GM23338 (cell line): ENCODE results near the gene HCN2.

Experiments used
- EZH2 ChIP-seq: fragments of 200-600 bp; sonication (generic); IDR thresholded peaks from one replicate; pipeline ENCODE4 v1.8.0; 2017; ENCODE audit warnings: antibody characterized with exemption, mild to moderate bottlenecking, low read depth; ENCODE audit not compliant: unreplicated experiment
- JUNB ChIP-seq: IDR thresholded peaks from one replicate; pipeline ENCODE4 v1.6.1; 2016; ENCODE audit warnings: antibody characterized with exemption; ENCODE audit not compliant: unreplicated experiment
- ZNF331 ChIP-seq: fragments of 250-450 bp; sonication (Bioruptor Pico); IDR thresholded peaks from 2 replicates; pipeline ENCODE4 v1.5.0; 2020; ENCODE audit warnings: low read depth, mild to moderate bottlenecking, moderate library complexity
- TF ChIP-seq, protein P1 (sequence below), 2 experiments: fragments of 200-600 bp in 1 of 2; sonication (generic) in 1 of 2; conservative IDR thresholded peaks; 2 replicates each; pipeline versions ENCODE4 v1.5.1 to v1.6.1; 2016 to 2017; ENCODE audit warnings: antibody characterized with exemption in 2 of 2, low read depth in 2 of 2, mild to moderate bottlenecking in 2 of 2, moderate library complexity in 1 of 2

DNA sequence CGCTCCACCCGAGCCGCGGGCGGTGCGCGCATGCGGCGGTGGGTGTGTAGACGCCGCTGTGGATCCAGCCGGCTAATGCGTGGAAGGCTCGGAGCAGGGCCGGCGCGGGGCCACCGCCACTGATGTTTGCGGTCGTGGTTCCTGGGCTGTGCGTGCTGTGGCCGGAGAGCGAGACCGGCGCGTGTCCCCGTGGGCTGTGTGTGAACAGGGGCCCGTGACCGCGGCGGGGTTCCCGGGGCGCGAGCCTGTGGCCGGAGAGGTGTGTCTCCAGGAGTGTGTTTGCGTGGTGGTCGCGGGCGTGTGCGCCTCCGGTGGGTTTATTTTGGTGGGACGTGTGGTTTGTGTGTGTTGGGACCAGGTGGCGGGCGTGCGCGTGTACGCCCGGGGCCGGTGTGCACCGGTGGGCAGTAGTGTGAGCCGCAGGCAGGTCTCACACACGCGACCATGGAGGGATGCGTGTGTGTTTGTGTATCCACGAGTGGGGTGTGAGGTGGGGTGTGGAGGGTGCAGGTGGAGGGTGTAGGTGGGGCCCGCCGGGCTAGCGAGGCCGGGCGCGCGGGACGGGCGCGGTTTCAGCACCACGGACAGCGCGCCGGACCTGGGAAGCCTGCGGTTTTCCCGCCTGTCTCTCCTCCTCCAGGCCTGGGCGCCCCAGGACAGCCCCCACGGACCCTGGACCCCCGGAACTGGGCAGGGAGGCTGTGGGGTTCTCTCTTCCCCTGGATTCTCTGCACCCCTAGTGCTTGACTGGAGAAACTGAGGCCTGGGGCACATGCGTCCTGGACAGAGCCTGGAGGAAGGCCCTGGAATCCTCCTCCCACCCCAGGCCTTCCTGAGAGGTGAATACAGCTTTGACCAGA, 1.6 kb downstream of the HCN2 start:
- TF ChIP-seq EZH2 (no peak), ZNF331 (CRISPR knock-in tag) (no peak), JUNB (no peak)
- TF ChIP-seq, protein P1, sequence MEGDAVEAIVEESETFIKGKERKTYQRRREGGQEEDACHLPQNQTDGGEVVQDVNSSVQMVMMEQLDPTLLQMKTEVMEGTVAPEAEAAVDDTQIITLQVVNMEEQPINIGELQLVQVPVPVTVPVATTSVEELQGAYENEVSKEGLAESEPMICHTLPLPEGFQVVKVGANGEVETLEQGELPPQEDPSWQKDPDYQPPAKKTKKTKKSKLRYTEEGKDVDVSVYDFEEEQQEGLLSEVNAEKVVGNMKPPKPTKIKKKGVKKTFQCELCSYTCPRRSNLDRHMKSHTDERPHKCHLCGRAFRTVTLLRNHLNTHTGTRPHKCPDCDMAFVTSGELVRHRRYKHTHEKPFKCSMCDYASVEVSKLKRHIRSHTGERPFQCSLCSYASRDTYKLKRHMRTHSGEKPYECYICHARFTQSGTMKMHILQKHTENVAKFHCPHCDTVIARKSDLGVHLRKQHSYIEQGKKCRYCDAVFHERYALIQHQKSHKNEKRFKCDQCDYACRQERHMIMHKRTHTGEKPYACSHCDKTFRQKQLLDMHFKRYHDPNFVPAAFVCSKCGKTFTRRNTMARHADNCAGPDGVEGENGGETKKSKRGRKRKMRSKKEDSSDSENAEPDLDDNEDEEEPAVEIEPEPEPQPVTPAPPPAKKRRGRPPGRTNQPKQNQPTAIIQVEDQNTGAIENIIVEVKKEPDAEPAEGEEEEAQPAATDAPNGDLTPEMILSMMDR (conservative IDR thresholded peaks at IDR 0.05; ENCODE audit: low read depth in 2 of 2), result no peak
